Brain microvascular endothelial cell (primary cell): ENCODE results near the gene FARS2.

Experiments used
- DNase-seq: peaks from one replicate; pipeline ENCODE4 v3.0.0-alpha.2; 2020
- H3K27ac ChIP-seq: fragments of 250-450 bp; sonication (Bioruptor Pico); 2 replicates; pipeline ENCODE4 v1.5.1; 2020; ENCODE audit warnings: mild to moderate bottlenecking, moderate library complexity
- H3K27me3 ChIP-seq: fragments of 250-450 bp; sonication (Bioruptor Pico); replicated peaks from 2 replicates; pipeline ENCODE4 v1.5.1; 2020; ENCODE audit warnings: mild to moderate bottlenecking
- H3K36me3 ChIP-seq: fragments of 250-450 bp; sonication (Bioruptor Pico); replicated peaks from 2 replicates; pipeline ENCODE4 v1.5.1; 2020; ENCODE audit warnings: mild to moderate bottlenecking
- H3K4me3 ChIP-seq: 2 replicates; pipeline ENCODE4 v1.5.1; 2011; ENCODE audit warnings: low read depth, mild to moderate bottlenecking, control low read depth, low read length, moderate library complexity
- in situ Hi-C: cut with HindIII; loops from 2 replicates; pipeline ENCODE4 v1.10.0; 2017; ENCODE audit warnings: low sequenced_read_pairs, low pct_ligation_motif_present
- TF ChIP-seq, protein P1 (sequence below): IDR thresholded peaks from 2 replicates; pipeline ENCODE4 v1.5.1; 2011; ENCODE audit warnings: low read depth, mild to moderate bottlenecking, moderate library complexity, low read length, control low read depth, inconsistent platforms; ENCODE audit errors: missing control alignments

The FARS2 gene

DNA sequence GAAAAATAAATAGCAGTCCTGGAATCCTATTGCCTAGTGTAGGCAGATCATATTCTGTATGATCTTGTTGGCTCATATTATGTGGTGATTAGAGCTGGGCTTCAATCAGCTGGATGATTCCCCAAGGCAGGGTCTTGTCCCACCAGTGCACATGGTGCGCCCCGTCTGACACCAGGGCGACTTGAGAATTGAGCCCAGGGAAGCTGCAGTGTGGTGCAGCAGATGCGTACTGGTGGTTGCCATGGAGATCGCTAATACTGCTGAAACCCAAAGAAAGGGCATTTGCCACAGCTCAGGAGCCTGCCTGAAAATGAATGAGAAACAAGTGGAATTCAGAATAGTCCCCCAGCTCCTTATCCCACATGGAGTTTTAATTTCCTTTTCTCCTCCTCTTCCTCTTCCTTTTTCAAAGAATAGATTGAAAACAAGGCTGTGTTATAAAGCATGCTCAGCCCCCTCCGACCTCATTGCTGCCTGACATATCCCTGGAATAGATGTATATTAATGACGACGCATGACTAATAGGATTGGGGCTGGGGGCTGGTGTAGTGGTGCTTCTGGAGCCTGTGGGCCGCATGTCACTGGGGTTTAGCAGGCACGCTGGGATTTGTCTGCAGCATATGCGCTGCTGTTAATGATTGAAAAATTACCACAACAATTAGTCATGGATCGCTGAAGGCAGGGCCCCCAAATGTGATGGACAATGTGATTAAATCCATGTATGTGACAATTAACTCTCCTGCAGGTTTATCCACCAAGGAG lies 210.5 kb downstream of the FARS2 start:
- Histone ChIP-seq H3K4me3 (no peak overlapping the region), H3K27me3 (no peaks in the 10 kb centered on the region), H3K27ac (no peak overlapping the region), H3K36me3 (no peaks in the 10 kb centered on the region)
- DNase-seq, result no peak
- TF ChIP-seq, protein P1, sequence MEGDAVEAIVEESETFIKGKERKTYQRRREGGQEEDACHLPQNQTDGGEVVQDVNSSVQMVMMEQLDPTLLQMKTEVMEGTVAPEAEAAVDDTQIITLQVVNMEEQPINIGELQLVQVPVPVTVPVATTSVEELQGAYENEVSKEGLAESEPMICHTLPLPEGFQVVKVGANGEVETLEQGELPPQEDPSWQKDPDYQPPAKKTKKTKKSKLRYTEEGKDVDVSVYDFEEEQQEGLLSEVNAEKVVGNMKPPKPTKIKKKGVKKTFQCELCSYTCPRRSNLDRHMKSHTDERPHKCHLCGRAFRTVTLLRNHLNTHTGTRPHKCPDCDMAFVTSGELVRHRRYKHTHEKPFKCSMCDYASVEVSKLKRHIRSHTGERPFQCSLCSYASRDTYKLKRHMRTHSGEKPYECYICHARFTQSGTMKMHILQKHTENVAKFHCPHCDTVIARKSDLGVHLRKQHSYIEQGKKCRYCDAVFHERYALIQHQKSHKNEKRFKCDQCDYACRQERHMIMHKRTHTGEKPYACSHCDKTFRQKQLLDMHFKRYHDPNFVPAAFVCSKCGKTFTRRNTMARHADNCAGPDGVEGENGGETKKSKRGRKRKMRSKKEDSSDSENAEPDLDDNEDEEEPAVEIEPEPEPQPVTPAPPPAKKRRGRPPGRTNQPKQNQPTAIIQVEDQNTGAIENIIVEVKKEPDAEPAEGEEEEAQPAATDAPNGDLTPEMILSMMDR, result no peak
- in situ Hi-C loops, result no loop called here

DNA sequence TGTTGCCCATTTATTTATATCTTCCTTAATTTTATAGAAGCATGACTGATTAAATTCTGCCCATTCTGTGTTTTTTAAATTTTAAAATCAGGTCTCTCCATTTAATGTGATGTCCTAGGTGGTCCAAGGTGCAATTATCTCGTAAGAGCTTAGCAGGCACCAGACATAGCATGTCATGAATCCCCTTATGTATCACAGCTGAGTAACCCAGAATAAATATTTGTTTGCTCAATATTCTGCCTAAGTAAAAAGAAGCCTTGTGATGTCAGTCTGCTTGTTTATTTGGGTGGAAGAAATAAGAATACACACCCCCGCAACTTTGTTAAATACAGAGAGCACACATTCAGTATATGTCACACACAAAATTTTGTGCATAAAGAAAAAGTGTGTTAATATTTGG lies 211.3 kb downstream of the FARS2 start:
- TF ChIP-seq, protein P1, result no peak
- no peaks in the 10 kb centered on the region for H3K36me3 ChIP-seq
- in situ Hi-C loops, result no loop called here
- H3K27me3 ChIP-seq, result no peaks in the 10 kb centered on the region
- H3K27ac ChIP-seq, result no peak overlapping the region
- no peak overlapping the region for H3K4me3 ChIP-seq
- no peak for DNase-seq

DNA sequence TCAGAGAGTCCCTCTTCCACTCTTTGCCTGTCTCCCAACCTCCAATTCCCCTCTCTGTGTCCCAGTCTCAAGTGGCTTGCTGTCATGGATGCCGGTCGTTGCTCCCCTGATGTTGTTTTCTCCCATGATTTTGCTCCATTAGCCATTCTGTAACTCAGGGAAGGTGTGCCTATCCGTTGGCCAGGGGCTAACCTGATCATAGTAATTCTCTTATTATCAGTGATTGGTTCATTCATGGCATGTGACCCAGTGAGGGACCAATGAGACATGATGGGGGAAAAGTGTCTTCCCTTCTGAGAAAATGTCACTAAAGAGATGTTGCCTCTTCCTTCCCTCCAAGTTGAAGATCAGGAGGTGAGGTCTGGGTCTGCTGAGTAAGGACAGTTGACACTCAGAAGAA lies 214.5 kb downstream of the FARS2 start:
- in situ Hi-C loops, result no loop called here
- H3K36me3 ChIP-seq, result no peaks in the 10 kb centered on the region
- no peak overlapping the region for H3K27ac ChIP-seq
- TF ChIP-seq, protein P1, result no peak
- no peak overlapping the region for H3K4me3 ChIP-seq
- no peaks in the 10 kb centered on the region for H3K27me3 ChIP-seq
- DNase-seq, result no peak

DNA sequence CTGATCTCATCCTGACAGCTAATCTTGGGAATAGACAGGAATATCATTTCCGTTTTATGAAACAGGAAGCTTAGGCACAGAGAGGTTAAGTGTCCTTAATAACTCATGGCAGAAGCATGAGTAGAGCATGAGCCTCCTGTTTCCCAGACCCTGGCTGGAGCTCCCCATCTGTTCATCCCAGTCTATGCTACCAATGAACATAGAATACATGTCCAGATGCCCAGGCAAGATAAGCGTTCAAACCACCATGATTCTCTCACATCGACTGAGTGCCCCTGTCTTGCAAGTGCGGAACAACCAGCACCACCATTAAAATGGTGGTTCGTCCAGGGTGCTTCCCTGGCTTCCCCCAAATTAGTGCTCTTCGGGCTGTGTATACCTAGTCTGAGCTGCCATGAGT lies 217.1 kb downstream of the FARS2 start:
- TF ChIP-seq, protein P1, result no peak
- H3K27ac ChIP-seq, result no peak overlapping the region
- no peak for DNase-seq
- in situ Hi-C loops, result no loop called here
- H3K27me3 ChIP-seq, result no peaks in the 10 kb centered on the region
- H3K4me3 ChIP-seq, result no peak overlapping the region
- H3K36me3 ChIP-seq, result no peaks in the 10 kb centered on the region

DNA sequence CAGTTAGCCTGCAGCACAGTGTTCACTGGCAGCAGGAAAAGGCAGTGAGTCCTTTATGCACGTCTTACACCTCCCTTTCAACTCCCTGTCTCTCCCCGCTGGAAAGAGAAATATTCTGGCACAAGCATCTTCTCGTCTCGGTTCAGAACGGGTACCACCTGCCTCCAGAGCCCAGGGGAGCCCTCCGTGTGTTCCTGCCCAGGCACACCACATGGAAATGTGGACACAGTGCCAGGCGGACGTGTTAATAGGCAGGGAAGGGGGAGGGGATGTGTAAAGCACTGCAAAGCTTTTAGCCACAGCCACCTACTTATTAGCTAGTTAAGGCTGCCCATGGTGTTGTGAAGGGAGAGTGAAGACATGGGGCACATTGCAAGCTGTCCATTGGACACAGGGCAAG lies 219.7 kb downstream of the FARS2 start:
- Histone ChIP-seq H3K27me3 (no peaks in the 10 kb centered on the region), H3K36me3 (no peaks in the 10 kb centered on the region), H3K4me3 (no peak overlapping the region), H3K27ac (no peak overlapping the region)
- TF ChIP-seq, protein P1, result no peak
- DNase-seq, result no peak
- in situ Hi-C loops, result no loop called here

DNA sequence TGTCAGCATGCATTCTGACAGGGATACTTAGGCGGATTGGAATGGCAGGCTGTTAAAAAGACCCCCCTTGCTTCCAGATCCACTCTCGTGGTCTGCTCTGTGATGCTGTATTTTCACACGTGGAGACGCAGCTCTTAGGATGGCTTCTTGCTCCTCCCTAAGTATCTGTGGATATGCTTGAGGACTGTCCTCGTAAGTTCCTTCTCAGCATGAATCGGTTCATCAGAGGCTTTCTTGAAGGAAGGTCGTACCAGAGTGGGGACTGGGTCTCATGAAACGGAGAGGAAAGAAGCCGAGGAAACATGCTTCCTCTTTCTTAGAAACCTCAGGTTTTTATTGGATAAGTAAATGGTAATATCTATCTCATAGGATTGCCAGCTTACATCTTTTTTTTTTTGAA lies 220.4 kb downstream of the FARS2 start:
- Histone ChIP-seq H3K36me3 (no peaks in the 10 kb centered on the region), H3K4me3 (no peak overlapping the region), H3K27me3 (no peaks in the 10 kb centered on the region), H3K27ac (no peak overlapping the region)
- no peak for DNase-seq
- TF ChIP-seq, protein P1, result no peak
- in situ Hi-C loops, result no loop called here
